ENCODE data around the gene LRRC57. TPM values are rescaled to one million over a fixed set of nuclear protein-coding genes. Genes with fewer than 3 reads are reported as not detected.
"Not testable (repeated sequence)": the region's sequence is repeated elsewhere in the genome, so short reads cannot be mapped to it uniquely, and the experiment has no call there.

Gene LRRC57
- total RNA-seq, 2 donors from 2014 or later: 6.7 to 12.4 TPM

- no peaks in the 10 kb centered on the region for H3K4me1 ChIP-seq
Measured at GRCh38 chr15:42558739-42559138, 10.1 kb upstream of the LRRC57 start.

GRCh38 chr15:42556550-42557207 lies 8.1 kb upstream of the LRRC57 start:
- H3K4me3 ChIP-seq; H3K9me3 ChIP-seq; DNase-seq (ENCODE audit: low spot score); H3K27ac ChIP-seq; H3K4me1 ChIP-seq; H3K27me3 ChIP-seq: not testable (repeated sequence)
- H3K36me3 ChIP-seq: peaks cover 26% of the 10 kb centered on the region

More at GRCh38 chr15:42558739-42559138, 10.1 kb upstream of the LRRC57 start:
- DNase-seq (ENCODE audit: low spot score): no peak
- H3K27me3 ChIP-seq: no peaks in the 10 kb centered on the region
- no peak overlapping the region for H3K4me3 ChIP-seq
- no peak for TF ChIP-seq CTCF (IDR thresholded peaks at IDR 0.05)
- no peaks in the 10 kb centered on the region for H3K9me3 ChIP-seq
- H3K36me3 ChIP-seq: peaks cover 37% of the 10 kb centered on the region
- no peak overlapping the region for H3K27ac ChIP-seq

GRCh38 chr15:42553554-42553953 lies 5.0 kb upstream of the LRRC57 start:
- Histone ChIP-seq H3K27me3 (no peaks in the 10 kb centered on the region), H3K4me1 (peaks cover 0 to 5% of the 10 kb centered on the region in 2 donors), H3K27ac (no peak overlapping the region), H3K36me3 (peaks cover 2% of the 10 kb centered on the region), H3K4me3 (no peak overlapping the region), H3K9me3 (no peaks in the 10 kb centered on the region)
- DNase-seq (ENCODE audit: low spot score): no peak
- TF ChIP-seq CTCF (IDR thresholded peaks at IDR 0.05): no peak

GRCh38 chr15:42549741-42550392 lies 1.3 kb upstream of the LRRC57 start:
- H3K27ac ChIP-seq: peak overlapping the region in 1 of 2 donors; percentile 89
- H3K4me1 ChIP-seq: peaks cover 0 to 24% of the 10 kb centered on the region in 2 donors
- no peaks in the 10 kb centered on the region for H3K9me3 ChIP-seq
- no peaks in the 10 kb centered on the region for H3K27me3 ChIP-seq
- H3K36me3 ChIP-seq: peaks cover 3% of the 10 kb centered on the region
- no peak for TF ChIP-seq CTCF (IDR thresholded peaks at IDR 0.05)
- no peak for DNase-seq (ENCODE audit: low spot score)
- H3K4me3 ChIP-seq: peak overlapping the region in 1 of 2 donors; percentile 83

GRCh38 chr15:42549032-42549491 lies 469 bp upstream of the LRRC57 start:
- no peaks in the 10 kb centered on the region for H3K27me3 ChIP-seq
- H3K9me3 ChIP-seq: no peaks in the 10 kb centered on the region
- no peak for DNase-seq (ENCODE audit: low spot score)
- TF ChIP-seq CTCF (IDR thresholded peaks at IDR 0.05): no peak
- H3K36me3 ChIP-seq: peaks cover 10% of the 10 kb centered on the region
- H3K4me1 ChIP-seq: peaks cover 0 to 24% of the 10 kb centered on the region in 2 donors
- H3K27ac ChIP-seq: peak overlapping the region; percentile 87 to 89
- H3K4me3 ChIP-seq: peak overlapping the region; percentile 82 to 83

GRCh38 chr15:42547918-42548248 lies 710 bp downstream of the LRRC57 start:
- Histone ChIP-seq H3K36me3 (peaks cover 21% of the 10 kb centered on the region), H3K4me1 (peaks cover 0 to 24% of the 10 kb centered on the region in 2 donors), H3K4me3 (peak overlapping the region; percentile 82 to 83), H3K27ac (peak overlapping the region; percentile 87 to 89), H3K9me3 (no peaks in the 10 kb centered on the region), H3K27me3 (no peaks in the 10 kb centered on the region)
- no peak for DNase-seq (ENCODE audit: low spot score)
- TF ChIP-seq CTCF (IDR thresholded peaks at IDR 0.05): no peak
